Measurements from ENCODE around the gene NPC1.

GRCh38 chr18:23485386-23485785 is 100.9 kb downstream of the NPC1 start:
- TF ChIP-seq, protein P1, sequence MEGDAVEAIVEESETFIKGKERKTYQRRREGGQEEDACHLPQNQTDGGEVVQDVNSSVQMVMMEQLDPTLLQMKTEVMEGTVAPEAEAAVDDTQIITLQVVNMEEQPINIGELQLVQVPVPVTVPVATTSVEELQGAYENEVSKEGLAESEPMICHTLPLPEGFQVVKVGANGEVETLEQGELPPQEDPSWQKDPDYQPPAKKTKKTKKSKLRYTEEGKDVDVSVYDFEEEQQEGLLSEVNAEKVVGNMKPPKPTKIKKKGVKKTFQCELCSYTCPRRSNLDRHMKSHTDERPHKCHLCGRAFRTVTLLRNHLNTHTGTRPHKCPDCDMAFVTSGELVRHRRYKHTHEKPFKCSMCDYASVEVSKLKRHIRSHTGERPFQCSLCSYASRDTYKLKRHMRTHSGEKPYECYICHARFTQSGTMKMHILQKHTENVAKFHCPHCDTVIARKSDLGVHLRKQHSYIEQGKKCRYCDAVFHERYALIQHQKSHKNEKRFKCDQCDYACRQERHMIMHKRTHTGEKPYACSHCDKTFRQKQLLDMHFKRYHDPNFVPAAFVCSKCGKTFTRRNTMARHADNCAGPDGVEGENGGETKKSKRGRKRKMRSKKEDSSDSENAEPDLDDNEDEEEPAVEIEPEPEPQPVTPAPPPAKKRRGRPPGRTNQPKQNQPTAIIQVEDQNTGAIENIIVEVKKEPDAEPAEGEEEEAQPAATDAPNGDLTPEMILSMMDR (IDR thresholded peaks at IDR 0.05; ENCODE audit: insufficient read depth, low read depth, low read length) = no peak
- TF ChIP-seq EZH2 (IDR thresholded peaks at IDR 0.05; ENCODE audit: insufficient read depth, low read length) = no peak

Measured in astrocyte (in vitro differentiated cells and primary cell).